ENCODE results near the gene INHA.

DNA sequence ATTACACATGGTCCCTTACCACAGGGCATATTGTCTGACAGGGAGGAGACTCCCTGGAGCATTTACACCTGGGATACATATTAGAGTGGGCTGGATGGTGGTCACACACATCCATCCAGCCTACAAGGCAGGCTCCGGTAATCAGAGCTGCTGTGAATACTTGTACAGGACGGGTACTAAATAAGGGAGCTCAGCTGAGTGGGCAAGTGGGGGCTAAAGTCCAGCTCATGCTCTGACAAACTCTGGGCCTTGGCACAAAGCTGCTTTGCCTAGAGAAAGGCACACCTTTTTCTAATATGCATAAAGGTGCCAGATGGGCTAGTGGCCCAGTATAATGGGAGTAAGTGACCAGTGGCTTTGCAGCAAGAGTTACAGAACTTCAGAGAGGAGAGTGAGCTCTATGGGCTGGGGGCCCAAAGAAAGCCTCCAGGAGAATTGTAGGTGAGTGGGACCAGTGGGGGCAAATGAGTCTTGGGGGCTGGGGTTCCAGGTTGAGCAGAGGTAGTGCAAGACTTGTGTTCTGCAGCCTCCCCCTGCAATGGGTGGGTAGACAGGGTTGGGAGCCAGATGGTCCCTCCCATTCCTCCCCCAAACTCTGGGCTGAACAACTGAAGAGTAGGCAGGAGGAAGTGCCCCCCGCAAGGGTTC lies 26.7 kb upstream of the INHA start:
- no peak for TF ChIP-seq EZH2 (IDR thresholded peaks at IDR 0.05; ENCODE audit: borderline replicate concordance)
- TF ChIP-seq, protein P1, sequence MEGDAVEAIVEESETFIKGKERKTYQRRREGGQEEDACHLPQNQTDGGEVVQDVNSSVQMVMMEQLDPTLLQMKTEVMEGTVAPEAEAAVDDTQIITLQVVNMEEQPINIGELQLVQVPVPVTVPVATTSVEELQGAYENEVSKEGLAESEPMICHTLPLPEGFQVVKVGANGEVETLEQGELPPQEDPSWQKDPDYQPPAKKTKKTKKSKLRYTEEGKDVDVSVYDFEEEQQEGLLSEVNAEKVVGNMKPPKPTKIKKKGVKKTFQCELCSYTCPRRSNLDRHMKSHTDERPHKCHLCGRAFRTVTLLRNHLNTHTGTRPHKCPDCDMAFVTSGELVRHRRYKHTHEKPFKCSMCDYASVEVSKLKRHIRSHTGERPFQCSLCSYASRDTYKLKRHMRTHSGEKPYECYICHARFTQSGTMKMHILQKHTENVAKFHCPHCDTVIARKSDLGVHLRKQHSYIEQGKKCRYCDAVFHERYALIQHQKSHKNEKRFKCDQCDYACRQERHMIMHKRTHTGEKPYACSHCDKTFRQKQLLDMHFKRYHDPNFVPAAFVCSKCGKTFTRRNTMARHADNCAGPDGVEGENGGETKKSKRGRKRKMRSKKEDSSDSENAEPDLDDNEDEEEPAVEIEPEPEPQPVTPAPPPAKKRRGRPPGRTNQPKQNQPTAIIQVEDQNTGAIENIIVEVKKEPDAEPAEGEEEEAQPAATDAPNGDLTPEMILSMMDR (IDR thresholded peaks at IDR 0.05; ENCODE audit: poor library complexity), result no peak
